Subcutaneous adipose tissue (tissue), 4 donors: ENCODE data around the gene PCDH19. TPM values are rescaled to one million over a fixed set of nuclear protein-coding genes. Genes with fewer than 3 reads are reported as not detected.

Experiments used
- CTCF ChIP-seq: fragments of 450-650 bp; IDR thresholded peaks from one replicate; pipeline ENCODE4 v1.5.1; 2016; ENCODE audit warnings: low read depth, mild to moderate bottlenecking, control low read depth, antibody characterized with exemption, moderate library complexity
- total RNA-seq, 4 donors: library from RNA; depleted of rRNA; stranded (reverse); fragments of >200 nt; gene quantifications; one replicate each; pipeline ENCODE4 v1.1.0, GENCODE V29; 2016

Gene PCDH19
- total RNA-seq, 4 donors from 2014 or later = 1.4 to 4.3 (median 3.6) TPM

DNA sequence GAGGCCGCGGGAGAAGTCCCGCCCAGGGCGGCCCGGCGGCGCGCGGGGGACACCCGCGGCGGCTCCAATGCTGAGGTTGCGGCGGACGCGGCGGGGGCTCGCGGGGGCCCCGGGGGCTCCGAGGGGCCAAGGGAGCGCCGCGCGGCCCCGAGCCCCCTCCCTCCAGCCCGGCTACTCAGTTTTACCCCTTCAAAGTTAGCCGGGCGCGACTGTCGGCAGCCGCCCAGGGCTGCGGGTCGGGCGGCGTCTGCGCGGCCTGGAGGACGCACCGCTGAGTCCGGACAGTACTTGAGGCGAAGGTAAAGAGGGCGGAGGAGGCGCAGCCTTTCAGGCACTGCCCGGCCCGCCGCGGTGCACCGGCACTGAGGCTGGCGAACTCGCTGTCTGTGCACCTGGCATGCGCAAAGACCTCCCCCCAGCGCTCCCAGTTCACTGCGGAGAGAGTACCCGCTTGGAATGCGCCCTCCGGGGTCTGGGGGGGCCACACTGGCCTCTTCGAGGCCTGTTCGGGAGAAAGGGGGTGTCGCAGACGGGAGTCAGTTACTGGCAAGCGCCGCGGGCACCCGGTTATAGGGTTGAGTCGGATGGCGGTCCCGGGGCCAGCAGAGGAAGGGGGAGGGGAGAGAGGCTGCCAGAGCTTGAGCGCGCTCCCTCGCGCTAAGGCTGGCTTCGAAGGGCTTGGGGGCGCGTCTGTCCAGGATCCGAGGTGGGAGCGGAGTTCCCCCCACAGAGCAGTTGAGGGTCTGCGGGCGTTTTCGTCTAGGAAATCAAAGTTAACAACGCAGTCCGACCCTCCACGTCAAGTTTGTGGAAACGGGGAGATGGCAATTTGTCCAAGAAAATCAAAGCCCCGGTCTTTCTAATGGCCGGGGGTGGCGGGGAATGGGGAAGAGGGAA lies 1.1 kb downstream of the PCDH19 start:
- no peak for TF ChIP-seq CTCF

- TF ChIP-seq CTCF = no peak
Measured at GRCh38 chrX:100407784-100408712, 2.0 kb downstream of the PCDH19 start.

DNA sequence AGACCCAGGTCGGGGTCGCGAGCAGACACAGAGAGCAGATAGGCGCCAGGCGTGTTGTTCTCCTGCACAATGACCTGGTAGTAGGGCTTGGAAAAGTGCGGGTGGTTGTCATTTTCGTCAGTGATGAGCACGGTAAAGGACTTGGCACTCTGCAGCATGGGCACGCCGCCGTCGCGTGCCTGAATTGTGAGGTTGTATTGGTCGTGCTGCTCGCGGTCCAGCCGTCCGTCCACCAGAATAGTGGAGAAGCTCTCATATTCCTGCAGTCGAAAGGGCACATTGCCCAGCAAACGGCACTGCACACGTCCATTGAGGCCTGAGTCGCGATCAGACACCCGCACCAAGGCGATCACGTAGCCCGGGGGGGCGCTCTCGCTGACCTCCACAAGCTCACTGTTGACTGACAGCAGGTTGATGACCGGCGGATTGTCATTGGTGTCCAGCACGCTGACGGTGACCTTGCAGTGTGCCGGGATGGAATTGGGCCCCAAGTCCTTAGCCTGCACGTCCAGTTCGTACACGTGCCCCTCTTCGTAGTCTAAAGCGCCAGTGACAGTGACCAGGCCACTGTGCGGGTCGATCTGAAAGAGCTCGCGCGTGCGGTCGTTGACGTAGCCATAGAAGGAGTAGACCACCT lies 2.8 kb downstream of the PCDH19 start:
- no peak for TF ChIP-seq CTCF

DNA sequence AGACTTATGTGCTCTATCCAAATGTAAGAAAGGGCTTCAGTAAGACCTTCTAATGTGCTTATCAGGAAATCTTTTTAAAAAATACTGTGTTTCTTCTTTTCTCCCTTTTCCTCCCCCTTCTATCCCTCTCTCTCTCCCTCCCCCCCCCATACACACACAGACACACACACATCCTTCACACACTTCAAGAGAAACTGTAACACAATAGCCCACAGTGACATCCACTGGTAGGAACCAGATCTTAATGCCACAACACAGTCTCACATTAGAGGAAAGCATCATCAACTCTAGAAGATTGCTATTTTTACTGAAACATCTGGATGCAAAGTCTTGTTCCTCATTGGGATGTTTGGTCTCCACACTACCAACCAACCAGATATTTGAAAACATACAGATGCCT lies 4.6 kb downstream of the PCDH19 start:
- no peak for TF ChIP-seq CTCF

GRCh38 chrX:100404851-100405250 lies 5.2 kb downstream of the PCDH19 start:
- no peak for TF ChIP-seq CTCF

DNA sequence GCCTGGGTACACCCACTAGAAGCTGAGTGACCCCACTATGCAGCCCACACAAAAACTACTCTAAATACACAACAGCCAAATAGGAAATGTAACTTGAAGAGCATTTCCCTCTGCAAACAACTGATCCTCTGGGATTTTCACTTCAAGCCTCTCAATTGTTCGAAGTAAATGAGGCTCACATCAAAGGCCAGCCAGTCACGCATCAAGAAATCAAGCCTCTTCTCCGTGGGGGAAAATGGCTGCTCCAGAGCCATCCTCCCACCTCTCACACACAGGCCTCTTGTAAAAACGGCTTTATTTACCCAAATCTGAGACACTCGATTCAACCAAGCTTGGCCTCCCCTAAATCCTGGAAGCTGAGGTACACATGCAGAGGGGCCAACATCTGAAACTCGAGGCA lies 14.3 kb downstream of the PCDH19 start:
- TF ChIP-seq CTCF = no peak
